Naive B cell (primary cell): ENCODE results near the gene MPI. TPM values are rescaled to one million over a fixed set of nuclear protein-coding genes. Genes with fewer than 3 reads are reported as not detected.
A peak's percentile ranks its signal among the peaks of the same experiment; 100 is the strongest.
"Not testable (repeated sequence)": the region's sequence is repeated elsewhere in the genome, so short reads cannot be mapped to it uniquely, and the experiment has no call there.

Source experiments
- ATAC-seq, 2 donors: fragments of 150-1000 bp; cut with Tn5 transposase; 2 replicates each; pipeline ENCODE4 v1.10.0; 2021; ENCODE audit warnings: low read depth in 2 of 2, mild to moderate bottlenecking in 2 of 2, moderate library complexity in 2 of 2
- DNase-seq: peaks from one replicate; pipeline ENCODE4 v3.0.0; 2022
- H3K27ac Mint-ChIP-seq, 6 donors: one replicate each; pipeline ENCODE4 v1.8.0; 2020 to 2022; ENCODE audit warnings: mild to moderate bottlenecking in 6 of 6, mixed read lengths in 6 of 6, moderate library complexity in 5 of 6, inconsistent platforms in 2 of 6
- H3K27me3 Mint-ChIP-seq, 3 donors: one replicate each; pipeline ENCODE4 v1.8.0; 2021 to 2022; ENCODE audit warnings: mixed read lengths in 3 of 3, mild to moderate bottlenecking in 1 of 3
- H3K36me3 Mint-ChIP-seq, 2 donors: one replicate each; pipeline ENCODE4 v1.8.0; 2020 to 2022; ENCODE audit warnings: mixed read lengths in 2 of 2, inconsistent platforms in 1 of 2, mild to moderate bottlenecking in 1 of 2
- H3K4me1 Mint-ChIP-seq, 3 donors: one replicate each; pipeline ENCODE4 v1.8.0; 2020 to 2022; ENCODE audit warnings: mixed read lengths in 3 of 3, inconsistent platforms in 1 of 3, mild to moderate bottlenecking in 1 of 3, moderate library complexity in 1 of 3
- H3K4me3 Mint-ChIP-seq, 8 donors: one replicate each; pipeline ENCODE4 v1.8.0; 2020 to 2022; ENCODE audit warnings: mild to moderate bottlenecking in 8 of 8, mixed read lengths in 8 of 8, moderate library complexity in 8 of 8, inconsistent platforms in 2 of 8
- H3K9me3 Mint-ChIP-seq, 7 donors: one replicate each; pipeline ENCODE4 v1.8.0; 2020 to 2022; ENCODE audit warnings: mixed read lengths in 7 of 7, mild to moderate bottlenecking in 5 of 7, inconsistent platforms in 2 of 7, moderate library complexity in 1 of 7
- polyA plus RNA-seq, 6 donors: library from polyadenylated mRNA; unstranded; fragments of 300-500 nt; fragmentation: Illumina TruSeq; gene quantifications; one replicate each; pipeline ENCODE4 v1.2.3, GENCODE V29; 2021; ENCODE audit warnings: low read depth in 6 of 6

MPI gene
- polyA plus RNA-seq, 6 donors from 2014 or later, result 54.3 to 70.0 (median 57.7) TPM

DNA sequence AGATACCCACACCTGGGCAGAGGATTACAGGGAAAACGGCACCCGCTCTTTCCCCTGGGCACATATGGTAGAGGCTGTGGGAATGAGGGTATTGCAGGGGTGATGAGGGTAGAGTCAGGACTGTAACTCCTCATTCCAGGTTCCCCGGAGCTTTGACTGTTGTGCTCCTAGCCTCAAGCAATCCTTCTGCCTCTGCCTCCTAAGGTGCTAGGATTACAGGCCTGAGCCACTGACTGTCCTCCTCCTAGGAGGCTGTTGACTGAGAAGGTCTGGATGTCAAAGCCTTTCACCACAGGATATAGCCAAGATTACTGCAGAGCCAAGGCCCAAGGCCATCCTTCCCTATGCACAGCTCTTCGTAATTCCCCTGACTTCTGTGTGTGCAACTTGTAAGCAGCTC, 1.1 kb upstream of the MPI start:
- peaks cover 27 to 34% (median 33%) of the 10 kb centered on the region in 3 donors for H3K4me1 Mint-ChIP-seq
- peak overlapping the region in 4 of 8 donors; percentile 51 to 93 (median 88) for H3K4me3 Mint-ChIP-seq
- no peak for DNase-seq
- H3K9me3 Mint-ChIP-seq, result no peaks in the 10 kb centered on the region
- ATAC-seq, result no peak
- H3K36me3 Mint-ChIP-seq, result peaks cover 0 to 5% of the 10 kb centered on the region in 2 donors
- H3K27ac Mint-ChIP-seq, result no peak overlapping the region
- H3K27me3 Mint-ChIP-seq, result no peaks in the 10 kb centered on the region

DNA sequence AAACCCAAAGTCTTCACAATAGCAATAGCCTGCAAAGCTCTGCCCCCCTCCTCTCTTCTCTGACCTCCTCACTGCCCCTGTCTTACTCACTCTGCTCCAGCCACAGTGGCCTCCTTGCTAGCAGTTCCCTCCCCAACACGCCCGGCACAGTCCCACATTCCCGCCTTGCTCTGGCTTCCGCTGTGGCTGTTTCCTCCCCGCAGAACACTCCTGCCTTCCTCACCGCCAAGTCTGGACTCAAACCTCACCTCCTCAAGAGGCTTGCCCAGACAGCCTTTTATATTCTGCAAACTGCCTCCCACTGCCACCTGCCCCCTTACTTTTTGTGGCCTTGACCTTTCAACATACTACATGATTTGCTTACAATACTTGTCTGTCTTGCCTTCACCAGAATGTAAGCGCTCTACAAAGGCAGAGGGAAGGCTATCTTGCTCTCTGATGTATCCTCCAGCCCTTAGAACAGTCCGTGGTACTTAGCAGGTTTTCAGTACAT, 406 bp upstream of the MPI start:
- DNase-seq (no peak), ATAC-seq (peak; percentile 13 to 17)
- H3K27ac Mint-ChIP-seq, result peak overlapping the region; percentile 45 to 91 (median 74)
- H3K4me1 Mint-ChIP-seq, result peaks cover 29 to 37% (median 37%) of the 10 kb centered on the region in 3 donors
- no peaks in the 10 kb centered on the region for H3K9me3 Mint-ChIP-seq
- H3K27me3 Mint-ChIP-seq, result no peaks in the 10 kb centered on the region
- peak overlapping the region; percentile 85 to 96 (median 92) for H3K4me3 Mint-ChIP-seq
- H3K36me3 Mint-ChIP-seq, result peaks cover 0 to 7% of the 10 kb centered on the region in 2 donors

DNA sequence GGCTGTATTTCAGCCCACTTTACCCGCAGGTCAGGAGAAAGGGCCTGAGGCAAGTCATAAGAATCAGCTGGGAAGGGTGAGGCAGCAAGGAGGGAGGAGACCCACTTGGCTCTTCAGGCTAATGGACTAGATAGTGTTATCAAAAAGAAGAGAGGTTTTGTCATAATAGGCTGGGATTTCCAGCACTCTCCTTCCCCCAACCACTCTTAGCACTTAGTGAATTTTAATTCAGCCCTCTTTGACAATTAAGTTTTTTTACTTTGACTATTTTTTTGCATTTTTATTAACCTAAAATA, 771 bp downstream of the MPI start:
- ATAC-seq (no peak), DNase-seq (no peak)
- H3K27me3 Mint-ChIP-seq, result no peaks in the 10 kb centered on the region
- no peaks in the 10 kb centered on the region for H3K9me3 Mint-ChIP-seq
- H3K4me1 Mint-ChIP-seq, result peaks cover 29 to 38% (median 37%) of the 10 kb centered on the region in 3 donors
- peaks cover 0 to 7% of the 10 kb centered on the region in 2 donors for H3K36me3 Mint-ChIP-seq
- peak overlapping the region; percentile 85 to 96 (median 92) for H3K4me3 Mint-ChIP-seq
- H3K27ac Mint-ChIP-seq, result peak overlapping the region in 3 of 6 donors; percentile 57 to 91 (median 83)

DNA sequence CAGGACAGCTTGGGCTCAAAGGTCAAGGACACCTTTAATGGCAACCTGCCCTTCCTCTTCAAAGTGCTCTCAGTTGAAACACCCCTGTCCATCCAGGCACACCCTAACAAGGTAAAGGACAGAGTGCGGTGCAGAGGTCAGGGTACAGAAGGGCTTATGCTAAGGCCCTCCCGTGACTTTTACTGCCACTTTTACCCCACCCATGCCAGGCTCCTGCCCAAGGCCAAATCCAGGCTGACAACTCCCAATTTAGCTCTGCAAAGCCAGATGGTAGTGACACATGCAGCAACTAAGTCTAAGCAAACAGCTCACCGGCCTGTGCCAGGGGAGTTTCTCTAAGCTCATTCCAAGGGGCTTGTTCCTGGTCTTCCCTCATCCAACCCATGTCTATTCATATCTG, 1.6 kb downstream of the MPI start:
- Mint-ChIP-seq H3K27me3 (no peaks in the 10 kb centered on the region), H3K36me3 (peaks cover 0 to 7% of the 10 kb centered on the region in 2 donors), H3K27ac (no peak overlapping the region), H3K4me1 (peaks cover 29 to 40% (median 37%) of the 10 kb centered on the region in 3 donors), H3K4me3 (peak overlapping the region; percentile 22 to 94 (median 60)), H3K9me3 (no peaks in the 10 kb centered on the region)
- ATAC-seq (no peak), DNase-seq (no peak)

DNA sequence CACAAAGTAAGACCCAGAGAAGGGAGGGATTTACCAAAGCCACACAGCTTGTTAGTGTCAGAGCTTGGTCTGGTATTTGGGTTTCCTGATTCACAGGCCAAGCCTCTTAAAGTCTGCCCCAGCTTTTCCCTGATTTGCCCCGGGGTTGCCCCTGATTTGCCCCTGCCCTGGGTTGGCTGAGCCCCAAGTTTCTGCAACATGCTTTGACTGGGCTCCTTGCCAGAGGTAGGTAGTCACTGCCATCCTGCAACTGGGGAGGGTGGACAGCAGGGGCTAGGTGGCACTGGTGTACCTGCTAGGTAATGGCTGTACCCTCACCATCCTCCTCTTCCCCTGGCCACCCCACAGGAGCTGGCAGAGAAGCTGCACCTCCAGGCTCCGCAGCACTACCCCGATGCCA, 2.5 kb downstream of the MPI start:
- ATAC-seq, result no peak
- no peak for DNase-seq
- peaks cover 0 to 7% of the 10 kb centered on the region in 2 donors for H3K36me3 Mint-ChIP-seq
- peak overlapping the region in 2 of 8 donors; percentile 3 to 85 for H3K4me3 Mint-ChIP-seq
- H3K9me3 Mint-ChIP-seq, result no peaks in the 10 kb centered on the region
- peak overlapping the region in 1 of 6 donors; percentile 12 for H3K27ac Mint-ChIP-seq
- peaks cover 29 to 40% (median 37%) of the 10 kb centered on the region in 3 donors for H3K4me1 Mint-ChIP-seq
- no peaks in the 10 kb centered on the region for H3K27me3 Mint-ChIP-seq

DNA sequence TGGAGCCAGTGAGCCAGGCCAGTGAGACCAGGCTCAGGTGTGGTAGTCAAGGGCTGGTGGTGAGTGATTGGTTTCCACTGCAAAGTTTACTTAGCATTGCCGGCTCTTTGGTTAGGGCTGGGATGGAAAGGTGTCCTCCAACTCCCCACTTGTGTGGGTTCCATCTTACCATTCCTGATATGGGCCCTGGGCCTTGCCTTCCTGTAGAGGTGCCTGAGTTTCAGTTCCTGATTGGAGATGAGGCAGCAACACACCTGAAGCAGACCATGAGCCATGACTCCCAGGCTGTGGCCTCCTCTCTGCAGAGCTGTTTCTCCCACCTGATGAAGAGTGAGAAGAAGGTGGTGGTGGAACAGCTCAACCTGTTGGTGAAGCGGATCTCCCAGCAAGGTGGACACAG, 3.1 kb downstream of the MPI start:
- no peaks in the 10 kb centered on the region for H3K27me3 Mint-ChIP-seq
- peak overlapping the region in 5 of 8 donors; percentile 2 to 85 (median 75) for H3K4me3 Mint-ChIP-seq
- no peaks in the 10 kb centered on the region for H3K9me3 Mint-ChIP-seq
- peaks cover 29 to 40% (median 37%) of the 10 kb centered on the region in 3 donors for H3K4me1 Mint-ChIP-seq
- DNase-seq, result no peak
- peak overlapping the region in 1 of 6 donors; percentile 1 for H3K27ac Mint-ChIP-seq
- no peak for ATAC-seq
- peaks cover 0 to 7% of the 10 kb centered on the region in 2 donors for H3K36me3 Mint-ChIP-seq

DNA sequence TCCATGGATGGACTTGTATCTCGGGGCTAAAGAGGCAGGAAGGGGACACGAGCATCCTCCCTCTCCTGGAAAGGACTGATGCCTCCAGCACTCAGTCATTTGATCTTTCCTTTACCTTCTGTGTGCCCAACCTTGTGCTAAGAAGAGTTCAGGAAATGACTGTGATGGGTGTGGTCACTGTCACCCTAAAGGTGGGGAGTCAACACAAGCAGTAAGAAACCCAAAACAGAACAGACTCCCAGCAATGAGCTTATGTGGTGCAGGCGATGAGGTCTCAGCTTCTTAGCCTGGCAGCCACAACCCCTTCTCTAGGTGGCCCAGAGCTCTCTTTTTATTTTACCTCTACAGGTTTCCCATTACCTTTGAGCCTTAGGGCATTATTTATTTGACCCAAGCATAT, 3.8 kb downstream of the MPI start:
- Mint-ChIP-seq H3K27me3 (no peaks in the 10 kb centered on the region), H3K27ac (peak overlapping the region in 5 of 6 donors; percentile 64 to 98 (median 92)), H3K9me3 (no peaks in the 10 kb centered on the region), H3K36me3 (peaks cover 0 to 7% of the 10 kb centered on the region in 2 donors), H3K4me3 (peak overlapping the region; percentile 1 to 87 (median 65)), H3K4me1 (peaks cover 29 to 40% (median 37%) of the 10 kb centered on the region in 3 donors)
- ATAC-seq, result peak in 1 of 2 donors; percentile 11
- DNase-seq, result no peak

DNA sequence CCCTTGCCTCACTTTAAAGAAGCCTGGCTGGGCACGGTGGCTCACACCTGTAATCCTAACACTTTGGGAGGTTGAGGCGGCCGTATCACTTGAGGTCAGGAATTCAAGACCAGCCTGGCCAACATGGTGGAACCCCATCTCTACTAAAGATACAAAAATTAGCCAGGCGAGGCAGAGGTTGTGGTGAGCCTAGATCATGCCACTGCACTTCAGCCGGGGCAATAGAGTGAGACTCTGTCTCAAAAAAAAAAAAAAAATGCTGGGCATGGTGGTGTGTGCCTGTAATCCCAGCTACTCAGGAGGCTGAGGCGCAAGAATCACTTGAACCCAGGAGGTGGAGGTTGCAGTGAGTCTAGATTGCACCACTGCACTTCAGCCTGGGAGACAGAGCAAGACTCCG, 4.5 kb downstream of the MPI start:
- not testable (repeated sequence) for H3K9me3 Mint-ChIP-seq, ATAC-seq, H3K27me3 Mint-ChIP-seq, H3K27ac Mint-ChIP-seq, H3K36me3 Mint-ChIP-seq, DNase-seq, H3K4me3 Mint-ChIP-seq
- H3K4me1 Mint-ChIP-seq, result peaks cover 25 to 36% (median 34%) of the 10 kb centered on the region in 3 donors

DNA sequence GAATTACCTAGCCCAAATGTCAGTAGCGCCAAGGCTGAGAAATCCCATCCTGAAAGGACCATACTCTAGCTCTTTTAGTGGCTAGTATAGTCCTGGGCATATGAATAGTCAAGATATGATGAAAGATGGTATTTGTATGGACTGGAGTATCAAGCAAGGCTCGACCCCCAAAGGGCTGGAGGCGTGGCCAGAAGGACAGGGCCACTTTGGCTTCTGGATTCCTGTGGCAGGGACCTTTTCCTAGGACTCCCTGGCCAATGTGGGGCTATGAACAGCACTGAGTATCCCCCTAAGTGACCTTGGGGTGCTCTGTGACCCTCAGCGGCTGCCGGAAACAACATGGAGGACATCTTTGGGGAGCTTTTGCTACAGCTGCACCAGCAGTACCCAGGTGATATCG, 6.0 kb downstream of the MPI start:
- no peak overlapping the region for H3K4me3 Mint-ChIP-seq
- no peaks in the 10 kb centered on the region for H3K9me3 Mint-ChIP-seq
- ATAC-seq, result no peak
- DNase-seq, result no peak
- H3K36me3 Mint-ChIP-seq, result peaks cover 0 to 7% of the 10 kb centered on the region in 2 donors
- no peak overlapping the region for H3K27ac Mint-ChIP-seq
- H3K27me3 Mint-ChIP-seq, result no peaks in the 10 kb centered on the region
- peaks cover 20 to 24% (median 23%) of the 10 kb centered on the region in 3 donors for H3K4me1 Mint-ChIP-seq

DNA sequence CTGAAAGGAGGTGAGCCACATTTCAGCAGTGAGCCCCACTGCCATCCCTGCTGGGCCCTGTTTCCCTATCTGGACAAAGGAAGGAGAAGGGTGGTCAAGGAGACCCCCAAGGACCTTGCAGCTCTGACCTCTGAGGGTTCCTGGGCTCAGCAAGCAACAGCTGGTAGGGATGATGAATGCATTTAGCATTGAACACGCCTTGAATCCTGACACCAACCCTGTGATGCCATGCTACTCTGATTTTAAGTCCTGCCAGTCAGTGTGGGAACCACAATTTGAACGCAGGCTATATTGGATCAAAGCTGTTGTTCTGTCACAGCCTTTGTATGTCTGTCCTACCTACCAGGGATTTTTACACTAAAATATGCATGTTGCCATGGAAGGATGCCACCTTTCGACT, 6.5 kb downstream of the MPI start:
- no peaks in the 10 kb centered on the region for H3K27me3 Mint-ChIP-seq
- no peak overlapping the region for H3K27ac Mint-ChIP-seq
- DNase-seq (no peak), ATAC-seq (no peak)
- peaks cover 0 to 7% of the 10 kb centered on the region in 2 donors for H3K36me3 Mint-ChIP-seq
- H3K4me1 Mint-ChIP-seq, result peaks cover 18 to 24% (median 23%) of the 10 kb centered on the region in 3 donors
- H3K4me3 Mint-ChIP-seq, result no peak overlapping the region
- H3K9me3 Mint-ChIP-seq, result no peaks in the 10 kb centered on the region

DNA sequence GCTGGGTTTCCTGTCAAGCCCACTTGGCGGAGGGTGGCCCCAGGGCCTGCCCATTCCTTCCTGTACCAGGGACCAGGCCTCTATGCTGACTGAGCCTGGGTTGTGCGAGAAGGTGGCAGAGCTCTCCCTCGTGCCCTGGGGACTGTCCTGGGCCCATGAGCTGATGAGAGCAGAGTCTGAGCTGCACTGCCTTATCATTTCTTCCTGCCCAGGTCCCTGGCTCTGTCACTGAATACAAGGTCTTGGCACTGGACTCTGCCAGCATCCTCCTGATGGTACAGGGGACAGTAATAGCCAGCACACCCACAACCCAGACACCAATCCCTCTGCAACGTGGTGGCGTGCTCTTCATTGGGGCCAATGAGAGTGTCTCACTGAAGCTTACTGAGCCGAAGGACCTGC, 7.5 kb downstream of the MPI start:
- no peaks in the 10 kb centered on the region for H3K27me3 Mint-ChIP-seq
- no peak overlapping the region for H3K27ac Mint-ChIP-seq
- H3K4me1 Mint-ChIP-seq, result peaks cover 23 to 28% (median 24%) of the 10 kb centered on the region in 3 donors
- DNase-seq (no peak), ATAC-seq (no peak)
- peaks cover 0 to 7% of the 10 kb centered on the region in 2 donors for H3K36me3 Mint-ChIP-seq
- H3K9me3 Mint-ChIP-seq, result no peaks in the 10 kb centered on the region
- no peak overlapping the region for H3K4me3 Mint-ChIP-seq

DNA sequence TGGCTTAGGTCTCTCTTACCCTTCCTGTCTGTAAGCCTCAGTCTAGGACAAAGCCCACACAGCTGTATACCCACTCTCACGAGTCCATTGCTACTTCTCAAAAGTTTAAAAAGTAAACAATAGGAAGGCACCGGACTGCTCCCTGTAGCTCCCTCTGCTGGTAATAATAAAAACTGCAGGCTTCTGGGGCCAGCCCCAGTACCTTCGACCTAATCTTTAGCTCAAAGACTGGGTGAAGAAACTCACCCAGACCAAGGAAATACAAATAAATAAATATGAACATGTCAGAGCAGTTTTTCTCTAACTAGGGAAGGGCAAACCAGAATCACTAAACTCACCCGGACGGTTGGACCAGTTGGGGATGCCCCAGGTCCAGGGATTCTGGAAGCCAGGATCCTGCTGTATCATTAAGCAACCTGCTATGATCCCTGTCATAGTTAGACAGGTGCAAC, 11.8 kb downstream of the MPI start:
- H3K4me3 Mint-ChIP-seq, result peak overlapping the region in 1 of 8 donors; percentile 81
- no peaks in the 10 kb centered on the region for H3K27me3 Mint-ChIP-seq
- DNase-seq, result peak; percentile 55
- H3K4me1 Mint-ChIP-seq, result peaks cover 22 to 36% (median 31%) of the 10 kb centered on the region in 3 donors
- H3K36me3 Mint-ChIP-seq, result peaks cover 0 to 5% of the 10 kb centered on the region in 2 donors
- peak; percentile 54 to 66 for ATAC-seq
- peak overlapping the region in 2 of 6 donors; percentile 10 to 54 for H3K27ac Mint-ChIP-seq
- H3K9me3 Mint-ChIP-seq, result no peaks in the 10 kb centered on the region

DNA sequence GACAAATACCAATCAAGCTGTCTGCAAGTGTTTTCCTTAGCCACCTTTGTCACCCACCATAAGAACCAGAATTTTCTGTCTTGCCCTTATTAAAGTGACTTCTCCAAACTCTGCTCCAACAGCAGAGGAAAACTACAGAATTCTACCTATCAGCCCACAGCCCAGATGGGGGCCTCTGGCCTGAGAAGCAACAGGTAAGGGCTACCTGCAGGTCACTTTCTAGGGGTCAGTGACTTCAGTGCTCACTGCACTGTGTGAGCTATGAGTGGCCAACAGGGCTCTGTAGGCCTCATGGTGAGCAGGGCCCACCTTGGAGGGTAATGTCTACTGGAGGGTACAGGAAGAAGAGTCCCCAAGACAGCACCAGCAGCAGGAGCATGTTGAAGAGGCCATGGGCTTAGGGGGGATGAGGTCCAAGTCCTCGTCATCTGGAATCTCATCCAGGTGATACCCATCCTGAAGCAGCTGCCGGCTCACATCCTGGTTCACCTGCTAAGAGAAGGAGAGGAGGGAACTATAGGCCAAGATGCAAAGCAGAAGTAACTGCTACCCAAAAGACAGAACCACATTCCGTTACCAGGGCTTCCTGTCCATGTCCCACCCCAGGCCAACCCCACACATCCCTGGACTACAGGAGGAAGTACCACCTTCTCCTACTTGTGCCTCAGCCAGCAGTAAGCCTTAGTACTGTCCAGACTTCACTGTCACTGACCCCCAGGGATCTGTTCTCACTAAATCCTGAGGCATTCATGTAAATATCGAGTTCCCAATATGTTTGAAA, 12.6 kb downstream of the MPI start:
- Mint-ChIP-seq H3K4me3 (peak overlapping the region in 1 of 8 donors; percentile 51), H3K27ac (peak overlapping the region in 1 of 6 donors; percentile 10), H3K4me1 (peaks cover 25 to 44% (median 39%) of the 10 kb centered on the region in 3 donors), H3K27me3 (no peaks in the 10 kb centered on the region), H3K9me3 (no peaks in the 10 kb centered on the region), H3K36me3 (peaks cover 0 to 5% of the 10 kb centered on the region in 2 donors)
- DNase-seq (no peak), ATAC-seq (no peak)

DNA sequence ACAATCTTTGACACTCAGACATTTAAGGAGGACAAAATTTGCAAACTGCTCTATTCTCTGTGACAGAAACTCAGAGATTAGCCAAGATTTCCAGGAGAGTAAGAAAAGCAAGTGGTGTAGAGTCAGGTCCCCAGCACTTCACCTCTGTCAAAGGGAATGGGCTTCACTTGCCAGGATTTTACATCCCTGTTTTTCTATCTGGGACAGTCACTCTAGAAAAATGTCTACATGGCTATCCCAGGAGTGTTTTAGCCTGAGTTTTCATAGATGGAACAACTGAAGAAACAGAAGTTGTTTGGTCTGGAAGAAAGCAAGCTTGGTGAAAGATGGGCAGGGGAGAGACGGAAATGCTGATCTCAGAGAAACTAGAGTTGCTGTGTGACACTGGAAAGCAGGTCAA, 13.8 kb downstream of the MPI start:
- Mint-ChIP-seq H3K36me3 (peaks cover 0 to 5% of the 10 kb centered on the region in 2 donors), H3K4me3 (peak overlapping the region in 2 of 8 donors; percentile 16 to 99), H3K27me3 (no peaks in the 10 kb centered on the region), H3K9me3 (no peaks in the 10 kb centered on the region), H3K4me1 (peaks cover 27 to 47% (median 42%) of the 10 kb centered on the region in 3 donors), H3K27ac (peak overlapping the region in 2 of 6 donors; percentile 38 to 82)
- no peak for ATAC-seq
- DNase-seq, result no peak
